Cardiac muscle cell (in vitro differentiated cells and primary cell): ENCODE data around the gene DEPDC1. TPM values are rescaled to one million over a fixed set of nuclear protein-coding genes. Genes with fewer than 3 reads are reported as not detected.

Source experiments
- DNase-seq, 2 donors: peaks; one replicate each; pipeline versions ENCODE4 v3.0.0 to v3.0.0-alpha.2; 2010 to 2017; ENCODE audit warnings: low read depth in 1 of 2, low spot score in 1 of 2
- H3K27ac ChIP-seq: fragments of 200-600 bp; sonication (generic); 2 replicates; pipeline ENCODE4 v1.5.1; 2016
- H3K27me3 ChIP-seq: fragments of 200-600 bp; sonication (generic); 2 replicates; pipeline ENCODE4 v1.6.0; 2016; ENCODE audit warnings: control low read depth
- H3K36me3 ChIP-seq: fragments of 200-600 bp; sonication (generic); 2 replicates; pipeline ENCODE4 v1.5.1; 2016; ENCODE audit warnings: control low read depth
- H3K4me1 ChIP-seq: fragments of 200-600 bp; sonication (generic); 2 replicates; pipeline ENCODE4 v1.8.1; 2017; ENCODE audit warnings: low read depth, mild to moderate bottlenecking, mixed run types
- H3K4me3 ChIP-seq: fragments of 200-600 bp; sonication (generic); 2 replicates; pipeline ENCODE4 v1.5.1; 2016; ENCODE audit warnings: mild to moderate bottlenecking
- H3K9me3 ChIP-seq: fragments of 200-600 bp; sonication (generic); 2 replicates; pipeline ENCODE4 v1.5.1; 2017; ENCODE audit warnings: low read depth, mild to moderate bottlenecking, control low read depth
- polyA plus RNA-seq: library from polyadenylated mRNA; unstranded; fragments of >200 nt; fragmentation: Nextera tagmentation; extraction: Ambion mirVana; gene quantifications from 2 replicates; pipeline ENCODE4 v1.2.1, GENCODE V29; 2016
- total RNA-seq: library from RNA; depleted of rRNA; stranded (reverse); fragments of >200 nt; gene quantifications from 2 replicates; pipeline ENCODE4 v1.2.3, GENCODE V29; 2016
- TF ChIP-seq, protein P1 (sequence below): IDR thresholded peaks from 2 replicates; pipeline ENCODE4 v1.5.1; 2012; ENCODE audit warnings: low read depth, mild to moderate bottlenecking, low read length

Gene DEPDC1
- total and polyA plus RNA-seq, 2 experiments from 2014 or later: 4.9 to 37.6 TPM

DNA sequence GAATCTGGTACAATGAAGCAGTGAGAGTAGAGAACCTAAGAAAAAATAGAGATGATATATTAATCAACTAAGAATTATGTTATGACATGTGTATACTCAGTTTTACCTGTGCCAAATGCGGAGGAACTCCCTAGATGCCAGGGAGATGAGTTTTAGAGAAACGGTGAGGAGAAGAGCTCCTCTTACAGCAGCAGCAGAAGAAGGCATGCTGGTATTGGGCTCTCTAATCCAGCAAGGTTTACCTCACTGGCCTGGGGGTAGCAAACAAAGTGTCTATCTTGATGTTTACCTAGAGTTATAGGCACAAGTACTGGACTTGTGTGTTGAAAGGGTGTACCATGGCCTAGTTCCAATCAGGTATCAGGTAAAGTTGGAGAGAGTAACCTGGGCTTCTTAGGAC is 28.9 kb upstream of the DEPDC1 start:
- Histone ChIP-seq H3K27ac (no peak overlapping the region), H3K36me3 (no peaks in the 10 kb centered on the region), H3K4me1 (no peaks in the 10 kb centered on the region), H3K4me3 (no peak overlapping the region), H3K27me3 (no peaks in the 10 kb centered on the region), H3K9me3 (no peaks in the 10 kb centered on the region)
- TF ChIP-seq, protein P1, sequence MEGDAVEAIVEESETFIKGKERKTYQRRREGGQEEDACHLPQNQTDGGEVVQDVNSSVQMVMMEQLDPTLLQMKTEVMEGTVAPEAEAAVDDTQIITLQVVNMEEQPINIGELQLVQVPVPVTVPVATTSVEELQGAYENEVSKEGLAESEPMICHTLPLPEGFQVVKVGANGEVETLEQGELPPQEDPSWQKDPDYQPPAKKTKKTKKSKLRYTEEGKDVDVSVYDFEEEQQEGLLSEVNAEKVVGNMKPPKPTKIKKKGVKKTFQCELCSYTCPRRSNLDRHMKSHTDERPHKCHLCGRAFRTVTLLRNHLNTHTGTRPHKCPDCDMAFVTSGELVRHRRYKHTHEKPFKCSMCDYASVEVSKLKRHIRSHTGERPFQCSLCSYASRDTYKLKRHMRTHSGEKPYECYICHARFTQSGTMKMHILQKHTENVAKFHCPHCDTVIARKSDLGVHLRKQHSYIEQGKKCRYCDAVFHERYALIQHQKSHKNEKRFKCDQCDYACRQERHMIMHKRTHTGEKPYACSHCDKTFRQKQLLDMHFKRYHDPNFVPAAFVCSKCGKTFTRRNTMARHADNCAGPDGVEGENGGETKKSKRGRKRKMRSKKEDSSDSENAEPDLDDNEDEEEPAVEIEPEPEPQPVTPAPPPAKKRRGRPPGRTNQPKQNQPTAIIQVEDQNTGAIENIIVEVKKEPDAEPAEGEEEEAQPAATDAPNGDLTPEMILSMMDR: no peak
- no peak for DNase-seq

DNA sequence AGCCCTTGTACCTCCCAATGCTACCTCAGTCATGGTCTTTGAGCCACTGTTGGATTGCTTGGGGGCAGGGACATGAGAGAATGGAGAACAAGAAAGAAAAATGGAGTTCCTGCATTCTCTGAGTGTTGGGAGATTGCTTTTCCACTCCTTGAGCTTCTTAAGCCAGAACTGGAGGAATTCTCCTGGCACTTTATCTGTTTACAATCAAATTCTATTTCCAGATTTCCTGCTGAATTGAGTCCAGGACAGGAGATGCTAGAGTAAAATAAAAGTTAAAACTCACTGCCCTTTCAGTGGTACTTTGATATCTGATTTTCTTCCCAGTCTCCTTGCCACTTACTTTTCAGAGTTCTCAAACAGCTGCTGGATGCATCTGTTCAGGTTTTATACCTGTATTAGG is 24.4 kb upstream of the DEPDC1 start:
- TF ChIP-seq, protein P1: no peak
- no peak overlapping the region for H3K4me3 ChIP-seq

DNA sequence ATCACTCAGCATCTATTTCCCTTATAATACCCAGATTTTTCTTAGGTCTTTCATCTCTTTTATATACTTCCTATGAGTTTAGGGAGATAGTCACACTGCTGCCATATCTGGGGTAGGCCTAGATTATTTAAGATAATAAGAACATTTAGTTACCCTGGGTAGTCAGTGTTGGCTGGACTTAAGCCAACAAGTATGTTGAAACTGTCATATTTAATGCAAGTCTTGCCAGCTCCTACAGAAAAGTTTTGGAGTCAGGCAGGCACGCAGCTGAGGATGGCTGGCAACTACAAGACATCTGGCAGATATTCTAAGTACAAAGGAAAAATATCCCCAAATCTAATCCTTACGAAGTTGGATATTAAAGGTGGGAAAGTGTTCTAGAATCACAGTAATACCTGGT is 19.2 kb upstream of the DEPDC1 start:
- Histone ChIP-seq H3K36me3 (no peaks in the 10 kb centered on the region), H3K4me1 (no peaks in the 10 kb centered on the region), H3K27me3 (no peaks in the 10 kb centered on the region), H3K4me3 (no peak overlapping the region), H3K27ac (no peak overlapping the region), H3K9me3 (no peaks in the 10 kb centered on the region)
- TF ChIP-seq, protein P1: no peak
- peak in 1 of 2 donors; percentile 32 for DNase-seq

More for the DNA sequence above, 24.4 kb upstream of the DEPDC1 start:
- no peak overlapping the region for H3K27ac ChIP-seq
- no peaks in the 10 kb centered on the region for H3K9me3 ChIP-seq
- H3K27me3 ChIP-seq: no peaks in the 10 kb centered on the region
- no peaks in the 10 kb centered on the region for H3K4me1 ChIP-seq
- no peak for DNase-seq
- H3K36me3 ChIP-seq: no peaks in the 10 kb centered on the region

DNA sequence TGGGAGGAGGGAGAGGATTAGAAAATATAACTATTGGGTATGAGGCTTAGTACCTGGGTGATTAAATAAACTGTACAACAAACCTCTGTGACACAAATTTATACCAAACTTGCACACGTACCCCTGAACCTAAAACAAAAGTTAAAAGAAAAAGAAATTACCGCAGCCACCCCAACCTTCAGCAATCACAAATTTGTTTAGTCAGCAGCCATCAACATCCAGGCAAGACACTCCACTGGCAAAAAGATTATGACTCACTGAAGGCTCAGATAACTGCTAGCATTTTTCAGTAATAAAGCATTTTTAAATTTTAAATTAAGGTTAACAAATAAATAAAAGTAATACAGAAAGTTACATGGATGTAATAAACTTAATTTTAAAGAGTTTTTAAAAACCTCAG is 14.4 kb upstream of the DEPDC1 start:
- no peak overlapping the region for H3K27ac ChIP-seq
- H3K4me3 ChIP-seq: no peak overlapping the region
- H3K27me3 ChIP-seq: no peaks in the 10 kb centered on the region
- H3K4me1 ChIP-seq: no peaks in the 10 kb centered on the region
- TF ChIP-seq, protein P1: no peak
- H3K36me3 ChIP-seq: no peaks in the 10 kb centered on the region
- DNase-seq: no peak
- H3K9me3 ChIP-seq: no peaks in the 10 kb centered on the region

DNA sequence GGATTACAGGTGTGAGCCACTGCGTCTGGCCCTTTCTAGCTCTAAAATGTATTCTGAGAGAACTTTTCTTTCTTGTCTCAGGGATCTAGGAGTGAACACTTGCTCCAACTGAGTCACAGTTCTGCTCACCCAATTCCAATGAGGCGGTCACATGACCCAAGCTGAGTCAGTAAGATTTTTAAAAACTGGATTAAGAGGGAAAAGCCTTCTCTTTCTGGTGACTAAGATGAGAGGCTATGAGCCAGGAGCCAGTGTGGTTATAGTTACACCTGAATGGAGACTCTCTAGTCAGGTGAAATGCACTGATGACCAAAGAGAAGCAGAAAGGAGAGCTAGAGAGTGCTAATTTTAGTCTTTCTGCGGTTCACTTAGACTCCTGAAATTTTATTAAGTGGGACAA is 9.5 kb upstream of the DEPDC1 start:
- Histone ChIP-seq H3K36me3 (no peaks in the 10 kb centered on the region), H3K4me1 (no peaks in the 10 kb centered on the region), H3K27me3 (no peaks in the 10 kb centered on the region), H3K27ac (no peak overlapping the region), H3K9me3 (no peaks in the 10 kb centered on the region), H3K4me3 (no peak overlapping the region)
- DNase-seq: no peak
- TF ChIP-seq, protein P1: no peak

DNA sequence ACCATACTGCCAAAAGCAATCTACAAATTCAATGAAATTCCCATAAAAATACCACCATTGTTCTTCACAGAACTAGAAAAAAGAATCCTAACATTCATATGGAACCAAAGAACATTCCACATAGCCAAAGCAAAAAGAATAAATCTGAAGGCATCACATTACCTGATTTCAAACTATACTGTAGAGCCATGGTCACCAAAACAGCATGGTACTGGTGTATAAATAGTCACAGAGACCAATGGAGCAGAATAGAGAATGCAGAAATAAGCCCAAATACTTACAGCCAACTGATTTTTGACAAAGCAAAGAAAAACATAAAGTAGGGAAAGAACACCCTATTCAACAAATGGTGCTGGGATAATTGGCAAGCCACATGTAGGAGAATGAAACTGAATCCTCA is 6.2 kb upstream of the DEPDC1 start:
- H3K36me3 ChIP-seq: no peaks in the 10 kb centered on the region
- DNase-seq: no peak
- H3K27me3 ChIP-seq: no peaks in the 10 kb centered on the region
- H3K4me3 ChIP-seq: no peak overlapping the region
- no peak overlapping the region for H3K27ac ChIP-seq
- H3K9me3 ChIP-seq: no peaks in the 10 kb centered on the region
- TF ChIP-seq, protein P1: no peak
- H3K4me1 ChIP-seq: peaks cover under 1% of the 10 kb centered on the region
